Measurements from ENCODE around the gene CALCOCO2.
"Not testable (repeated sequence)": the region's sequence is repeated elsewhere in the genome, so short reads cannot be mapped to it uniquely, and the experiment has no call there.

CALCOCO2 gene

DNA sequence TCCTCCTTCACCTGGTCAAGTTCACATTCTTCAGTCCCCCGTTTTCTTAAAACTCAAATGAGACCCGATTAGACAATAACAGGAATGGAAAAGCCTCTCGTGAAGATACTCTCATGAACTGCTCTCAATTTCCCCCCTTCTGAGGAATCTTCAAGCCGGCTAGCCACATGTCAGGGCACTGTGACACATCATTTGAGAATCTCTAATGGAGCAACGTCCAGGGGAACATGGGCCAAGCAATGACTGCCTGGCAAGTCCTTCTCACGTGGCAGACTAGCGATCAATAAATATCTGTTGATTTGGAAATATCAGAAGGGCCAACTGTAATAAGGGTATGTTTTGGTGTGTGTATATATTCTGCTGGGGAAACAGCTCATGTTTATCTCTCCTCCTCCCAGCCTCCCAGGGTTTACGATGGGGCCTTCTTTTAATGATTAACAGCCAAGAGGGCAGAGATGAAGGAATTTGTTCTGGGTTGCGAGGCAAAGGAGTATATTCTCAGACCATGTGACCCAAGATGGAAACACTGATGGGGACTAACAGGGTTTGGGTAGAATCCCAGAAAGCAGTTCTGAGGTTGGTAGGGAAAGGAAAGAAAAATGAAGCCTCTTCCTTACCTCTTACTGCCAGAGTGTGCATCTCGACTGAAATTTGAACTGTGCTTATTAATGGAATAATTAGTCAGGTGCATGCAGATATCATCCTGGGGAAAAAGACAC is 35.2 kb upstream of the CALCOCO2 start:
- no peak overlapping the region for H3K4me3 ChIP-seq (ENCODE audit: low read depth, low read length)
- no peak for DNase-seq (ENCODE audit: low read depth)
- TF ChIP-seq, protein P1, sequence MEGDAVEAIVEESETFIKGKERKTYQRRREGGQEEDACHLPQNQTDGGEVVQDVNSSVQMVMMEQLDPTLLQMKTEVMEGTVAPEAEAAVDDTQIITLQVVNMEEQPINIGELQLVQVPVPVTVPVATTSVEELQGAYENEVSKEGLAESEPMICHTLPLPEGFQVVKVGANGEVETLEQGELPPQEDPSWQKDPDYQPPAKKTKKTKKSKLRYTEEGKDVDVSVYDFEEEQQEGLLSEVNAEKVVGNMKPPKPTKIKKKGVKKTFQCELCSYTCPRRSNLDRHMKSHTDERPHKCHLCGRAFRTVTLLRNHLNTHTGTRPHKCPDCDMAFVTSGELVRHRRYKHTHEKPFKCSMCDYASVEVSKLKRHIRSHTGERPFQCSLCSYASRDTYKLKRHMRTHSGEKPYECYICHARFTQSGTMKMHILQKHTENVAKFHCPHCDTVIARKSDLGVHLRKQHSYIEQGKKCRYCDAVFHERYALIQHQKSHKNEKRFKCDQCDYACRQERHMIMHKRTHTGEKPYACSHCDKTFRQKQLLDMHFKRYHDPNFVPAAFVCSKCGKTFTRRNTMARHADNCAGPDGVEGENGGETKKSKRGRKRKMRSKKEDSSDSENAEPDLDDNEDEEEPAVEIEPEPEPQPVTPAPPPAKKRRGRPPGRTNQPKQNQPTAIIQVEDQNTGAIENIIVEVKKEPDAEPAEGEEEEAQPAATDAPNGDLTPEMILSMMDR (IDR thresholded peaks at IDR 0.05; ENCODE audit: insufficient read depth, low read depth, low read length, missing control alignments) = no peak

DNA sequence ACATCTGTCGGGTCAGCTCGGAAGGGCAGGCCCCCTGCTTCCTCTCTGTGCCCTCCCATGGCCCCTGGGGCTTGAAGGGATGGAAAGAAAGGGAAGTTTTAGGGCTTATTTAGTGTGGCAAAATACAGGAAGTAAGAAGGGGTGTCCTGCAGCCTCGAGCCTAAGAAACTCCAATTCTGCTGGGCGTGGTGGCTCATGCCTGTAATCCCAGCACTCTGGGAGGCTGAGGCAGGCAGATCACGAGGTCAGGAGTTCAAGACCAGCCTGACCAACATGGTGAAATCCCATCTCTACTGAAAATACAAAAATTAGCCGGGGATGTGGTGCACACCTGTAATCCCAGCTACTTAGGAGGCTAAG is 34.7 kb upstream of the CALCOCO2 start:
- H3K4me3 ChIP-seq (ENCODE audit: low read depth, low read length); DNase-seq (ENCODE audit: low read depth): not testable (repeated sequence)

DNA sequence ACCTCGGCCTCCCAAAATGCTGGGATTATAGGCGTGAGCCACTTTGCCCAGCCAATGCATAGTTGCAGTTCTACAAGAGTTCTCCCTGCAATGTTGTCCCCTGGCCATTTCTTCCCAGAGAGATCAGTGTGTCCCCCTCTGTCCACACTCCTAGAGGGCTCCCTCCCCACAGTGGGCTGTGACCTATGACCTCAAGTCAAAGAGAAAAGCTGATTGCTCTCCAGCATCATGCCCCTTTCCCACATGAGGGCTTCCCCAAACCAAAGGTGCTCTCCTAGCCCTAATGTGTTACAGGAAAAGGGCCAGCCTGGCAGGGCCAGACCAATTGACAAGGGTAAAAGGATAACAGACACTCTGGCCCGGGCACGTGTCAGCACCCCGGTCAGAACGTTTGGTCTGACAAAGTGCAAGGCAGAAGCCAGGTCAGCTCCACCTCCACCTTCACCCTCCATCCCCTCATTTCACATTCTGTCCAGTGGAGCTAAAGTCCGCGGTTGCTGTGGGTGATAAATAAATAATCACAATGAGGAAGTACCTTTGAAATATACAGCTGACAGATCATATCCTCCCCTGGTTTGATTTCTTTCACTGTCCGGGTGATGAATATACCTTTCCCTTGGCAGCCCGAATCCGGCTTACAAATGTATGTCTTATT is 31.6 kb upstream of the CALCOCO2 start:
- DNase-seq (ENCODE audit: low read depth) = no peak
- TF ChIP-seq, protein P1 (IDR thresholded peaks at IDR 0.05; ENCODE audit: insufficient read depth, low read depth, low read length, missing control alignments) = no peak
- no peak overlapping the region for H3K4me3 ChIP-seq (ENCODE audit: low read depth, low read length)

DNA sequence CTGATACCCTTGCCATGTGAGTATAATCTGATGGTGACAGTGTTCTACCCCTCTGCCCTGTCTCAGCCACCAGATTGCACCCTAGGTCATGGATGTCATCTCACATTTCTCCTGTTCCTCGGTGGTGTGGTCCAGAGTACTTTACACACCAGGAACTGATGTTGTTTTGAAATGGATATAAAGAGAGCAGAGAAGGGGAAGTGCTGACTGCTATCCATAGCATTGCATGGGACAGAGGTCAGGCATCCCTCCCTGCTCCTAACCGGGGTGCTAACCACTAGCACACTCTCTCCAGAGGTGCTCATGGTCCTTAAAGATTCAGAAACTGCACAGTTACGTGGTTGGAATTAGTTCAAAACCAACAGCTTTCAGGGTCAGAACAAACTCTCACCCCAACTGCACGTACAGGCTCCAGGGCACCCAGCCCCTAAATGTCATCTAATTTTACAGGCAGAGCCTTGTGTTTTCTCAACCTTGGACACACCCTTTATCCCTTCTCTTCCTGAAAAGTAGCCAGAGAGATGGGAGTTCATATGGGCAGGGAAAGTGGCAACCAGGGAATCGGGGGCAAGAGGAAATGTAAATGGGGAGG is 30.1 kb upstream of the CALCOCO2 start:
- DNase-seq (ENCODE audit: low read depth) = no peak
- TF ChIP-seq, protein P1 (IDR thresholded peaks at IDR 0.05; ENCODE audit: insufficient read depth, low read depth, low read length, missing control alignments) = no peak
- H3K4me3 ChIP-seq (ENCODE audit: low read depth, low read length) = no peak overlapping the region

DNA sequence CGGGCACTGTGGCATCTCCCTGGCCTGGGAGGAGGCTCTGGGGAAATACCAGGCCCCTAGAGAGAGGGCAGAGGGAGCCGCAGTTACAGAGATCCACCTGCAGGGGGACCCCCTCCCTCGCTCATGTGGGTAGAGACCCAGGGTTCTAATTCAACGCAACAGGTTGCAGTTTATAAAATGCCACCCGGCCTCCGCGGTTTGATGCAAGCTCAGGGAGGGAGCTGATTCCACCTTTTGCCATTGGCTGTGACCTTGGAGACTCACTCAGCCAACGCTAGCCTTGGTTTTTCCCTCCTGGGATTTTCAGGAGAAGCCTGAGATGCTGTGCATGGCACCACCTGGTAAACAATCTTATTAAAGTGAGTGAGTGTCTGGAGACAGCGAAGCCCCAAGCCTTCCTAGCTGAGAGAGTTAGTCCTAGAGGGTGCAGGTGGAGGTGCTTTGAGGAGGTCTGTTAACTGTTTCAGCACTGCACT is 25.9 kb upstream of the CALCOCO2 start:
- H3K4me3 ChIP-seq (ENCODE audit: low read depth, low read length) = no peak overlapping the region
- peak; percentile 66 for DNase-seq (ENCODE audit: low read depth)
- TF ChIP-seq, protein P1 (IDR thresholded peaks at IDR 0.05; ENCODE audit: insufficient read depth, low read depth, low read length, missing control alignments) = peak; percentile 91

DNA sequence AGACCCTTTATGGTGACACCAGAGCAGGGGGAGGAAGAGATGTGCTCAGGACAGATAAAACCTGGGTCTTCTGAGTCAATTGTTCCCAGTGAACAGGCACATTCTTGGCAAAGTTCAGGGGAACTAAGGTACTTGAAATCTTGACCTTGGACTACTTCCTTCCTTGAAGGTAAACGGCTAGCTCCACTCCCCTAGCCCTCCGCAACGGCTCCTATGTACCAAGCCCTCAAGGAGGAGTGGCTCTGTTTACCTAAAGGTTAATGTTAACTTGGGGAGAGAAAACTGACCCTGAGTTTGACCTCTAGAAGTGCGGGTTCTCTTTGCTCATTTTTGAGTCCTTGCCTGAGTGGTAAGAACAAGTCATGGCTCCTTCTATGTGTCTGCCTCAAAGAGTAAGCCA is 21.7 kb upstream of the CALCOCO2 start:
- no peak for DNase-seq (ENCODE audit: low read depth)
- TF ChIP-seq, protein P1 (IDR thresholded peaks at IDR 0.05; ENCODE audit: insufficient read depth, low read depth, low read length, missing control alignments) = no peak
- no peak overlapping the region for H3K4me3 ChIP-seq (ENCODE audit: low read depth, low read length)

DNA sequence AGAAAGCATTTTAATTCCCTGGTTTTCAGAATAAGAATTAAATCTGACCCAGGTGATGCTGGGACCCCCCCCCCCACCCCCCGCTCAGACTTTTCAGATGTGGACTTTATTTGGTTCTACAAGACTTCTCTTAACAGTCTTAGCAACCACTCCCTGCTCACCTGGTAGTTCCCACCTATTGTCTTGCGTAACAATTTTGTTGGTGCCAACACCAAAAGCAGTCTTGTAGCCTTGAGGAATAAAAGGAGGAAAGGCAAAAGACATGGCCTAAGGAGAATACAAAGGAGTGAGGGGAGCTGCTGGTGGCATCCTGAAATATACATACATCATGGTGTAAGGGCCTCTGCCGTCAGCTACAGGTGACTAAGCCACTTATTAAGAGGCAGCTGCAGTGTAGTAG is 18.8 kb upstream of the CALCOCO2 start:
- no peak for DNase-seq (ENCODE audit: low read depth)
- H3K4me3 ChIP-seq (ENCODE audit: low read depth, low read length) = no peak overlapping the region
- TF ChIP-seq, protein P1 (IDR thresholded peaks at IDR 0.05; ENCODE audit: insufficient read depth, low read depth, low read length, missing control alignments) = no peak

Measured in GM12865 (cell line).